PFSK-1 (cell line): ENCODE data around the gene RPS8.

ENCODE experiments used
- FOXP2 ChIP-seq: optimal IDR thresholded peaks from 2 replicates; pipeline ENCODE3; 2011; ENCODE audit warnings: borderline replicate concordance, control low read depth, inconsistent platforms; ENCODE audit not compliant: insufficient read depth; ENCODE audit errors: extremely low read length, extremely low read depth
- POLR2AphosphoS5 ChIP-seq: IDR thresholded peaks from 2 replicates; pipeline ENCODE4 v1.6.1; 2012; ENCODE audit warnings: low read depth, mild to moderate bottlenecking, control low read depth, low read length, moderate library complexity
- SIN3A ChIP-seq: IDR thresholded peaks from 2 replicates; pipeline ENCODE4 v1.6.1; 2012; ENCODE audit warnings: mild to moderate bottlenecking, low read length, moderate library complexity, borderline replicate concordance; ENCODE audit not compliant: insufficient read depth
- TAF1 ChIP-seq: IDR thresholded peaks from 2 replicates; pipeline ENCODE4 v1.6.1; 2012; ENCODE audit warnings: low read length, control low read depth, borderline replicate concordance; ENCODE audit not compliant: insufficient read depth
- TF ChIP-seq, protein P1 (sequence below), 2 experiments: IDR thresholded peaks; 2 replicates each; pipeline versions ENCODE4 v1.6.1 to v1.8.0; 2011 to 2012; ENCODE audit warnings: low read depth in 2 of 2, low read length in 2 of 2, control low read depth in 1 of 2, inconsistent platforms in 1 of 2, mild to moderate bottlenecking in 1 of 2, moderate library complexity in 1 of 2; ENCODE audit not compliant: insufficient read depth in 1 of 2

DNA sequence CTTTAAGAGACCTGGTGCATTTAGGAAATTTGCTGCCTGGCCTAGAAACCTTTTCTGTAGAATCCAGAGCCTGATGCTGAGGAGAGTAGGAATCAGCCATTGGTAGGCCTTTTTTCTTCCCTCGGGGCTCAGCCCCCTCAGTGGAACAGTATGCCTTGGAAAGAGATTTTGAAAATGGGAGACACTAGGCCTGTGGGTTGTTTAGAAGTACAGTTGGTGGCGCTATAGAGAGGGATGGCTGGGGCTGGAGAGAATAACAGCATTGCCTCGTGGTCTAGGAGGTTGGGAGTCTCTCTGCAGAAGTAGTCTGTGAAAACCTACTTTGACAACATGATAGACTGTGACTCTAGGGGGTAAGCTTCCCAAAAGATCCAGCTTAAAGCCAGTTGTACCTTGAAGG, 27.5 kb upstream of the RPS8 start:
- TF ChIP-seq, protein P1, sequence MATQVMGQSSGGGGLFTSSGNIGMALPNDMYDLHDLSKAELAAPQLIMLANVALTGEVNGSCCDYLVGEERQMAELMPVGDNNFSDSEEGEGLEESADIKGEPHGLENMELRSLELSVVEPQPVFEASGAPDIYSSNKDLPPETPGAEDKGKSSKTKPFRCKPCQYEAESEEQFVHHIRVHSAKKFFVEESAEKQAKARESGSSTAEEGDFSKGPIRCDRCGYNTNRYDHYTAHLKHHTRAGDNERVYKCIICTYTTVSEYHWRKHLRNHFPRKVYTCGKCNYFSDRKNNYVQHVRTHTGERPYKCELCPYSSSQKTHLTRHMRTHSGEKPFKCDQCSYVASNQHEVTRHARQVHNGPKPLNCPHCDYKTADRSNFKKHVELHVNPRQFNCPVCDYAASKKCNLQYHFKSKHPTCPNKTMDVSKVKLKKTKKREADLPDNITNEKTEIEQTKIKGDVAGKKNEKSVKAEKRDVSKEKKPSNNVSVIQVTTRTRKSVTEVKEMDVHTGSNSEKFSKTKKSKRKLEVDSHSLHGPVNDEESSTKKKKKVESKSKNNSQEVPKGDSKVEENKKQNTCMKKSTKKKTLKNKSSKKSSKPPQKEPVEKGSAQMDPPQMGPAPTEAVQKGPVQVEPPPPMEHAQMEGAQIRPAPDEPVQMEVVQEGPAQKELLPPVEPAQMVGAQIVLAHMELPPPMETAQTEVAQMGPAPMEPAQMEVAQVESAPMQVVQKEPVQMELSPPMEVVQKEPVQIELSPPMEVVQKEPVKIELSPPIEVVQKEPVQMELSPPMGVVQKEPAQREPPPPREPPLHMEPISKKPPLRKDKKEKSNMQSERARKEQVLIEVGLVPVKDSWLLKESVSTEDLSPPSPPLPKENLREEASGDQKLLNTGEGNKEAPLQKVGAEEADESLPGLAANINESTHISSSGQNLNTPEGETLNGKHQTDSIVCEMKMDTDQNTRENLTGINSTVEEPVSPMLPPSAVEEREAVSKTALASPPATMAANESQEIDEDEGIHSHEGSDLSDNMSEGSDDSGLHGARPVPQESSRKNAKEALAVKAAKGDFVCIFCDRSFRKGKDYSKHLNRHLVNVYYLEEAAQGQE (IDR thresholded peaks at IDR 0.05; ENCODE audit: insufficient read depth in 1 of 2, low read depth in 2 of 2, low read length in 2 of 2), result no peak
- TF ChIP-seq POLR2AphosphoS5, result no peak
- no peak for TF ChIP-seq SIN3A
- no peak for TF ChIP-seq TAF1
- TF ChIP-seq FOXP2, result no peak
